NCI-H2171 (cell line): ENCODE results near the gene BMP2.

Source experiments
- DNase-seq: peaks from one replicate; lab custom pipeline; 2025; lab: John Stamatoyannopoulos, UW

BMP2 gene

DNA sequence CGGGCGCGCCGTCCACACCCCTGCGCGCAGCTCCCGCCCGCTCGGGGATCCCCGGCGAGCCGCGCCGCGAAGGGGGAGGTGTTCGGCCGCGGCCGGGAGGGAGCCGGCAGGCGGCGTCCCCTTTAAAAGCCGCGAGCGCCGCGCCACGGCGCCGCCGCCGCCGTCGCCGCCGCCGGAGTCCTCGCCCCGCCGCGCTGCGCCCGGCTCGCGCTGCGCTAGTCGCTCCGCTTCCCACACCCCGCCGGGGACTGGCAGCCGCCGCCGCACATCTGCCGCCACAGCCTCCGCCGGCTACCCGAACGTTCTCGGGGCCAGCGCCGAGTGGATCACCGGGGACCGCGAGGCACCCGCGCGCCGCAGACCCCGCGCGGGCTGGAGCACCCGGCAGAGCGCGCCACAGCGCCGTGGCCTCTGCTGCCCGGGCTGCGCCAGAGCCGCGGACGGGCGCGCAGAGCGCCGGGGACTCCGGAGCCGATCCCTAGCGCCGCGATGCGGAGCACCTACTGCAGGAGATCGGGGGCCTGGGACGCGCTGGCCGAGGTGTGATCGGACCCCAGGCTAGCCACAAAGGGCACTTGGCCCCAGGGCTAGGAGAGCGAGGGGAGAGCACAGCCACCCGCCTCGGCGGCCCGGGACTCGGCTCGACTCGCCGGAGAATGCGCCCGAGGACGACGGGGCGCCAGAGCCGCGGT, at the start of gene BMP2:
Gene BMP2 (plus strand): TSS at position 151 of the 692 bp plus-strand sequence. CDS start 2,441 bp downstream, outside the sequence.
- DNase-seq: peak; percentile 41

DNA sequence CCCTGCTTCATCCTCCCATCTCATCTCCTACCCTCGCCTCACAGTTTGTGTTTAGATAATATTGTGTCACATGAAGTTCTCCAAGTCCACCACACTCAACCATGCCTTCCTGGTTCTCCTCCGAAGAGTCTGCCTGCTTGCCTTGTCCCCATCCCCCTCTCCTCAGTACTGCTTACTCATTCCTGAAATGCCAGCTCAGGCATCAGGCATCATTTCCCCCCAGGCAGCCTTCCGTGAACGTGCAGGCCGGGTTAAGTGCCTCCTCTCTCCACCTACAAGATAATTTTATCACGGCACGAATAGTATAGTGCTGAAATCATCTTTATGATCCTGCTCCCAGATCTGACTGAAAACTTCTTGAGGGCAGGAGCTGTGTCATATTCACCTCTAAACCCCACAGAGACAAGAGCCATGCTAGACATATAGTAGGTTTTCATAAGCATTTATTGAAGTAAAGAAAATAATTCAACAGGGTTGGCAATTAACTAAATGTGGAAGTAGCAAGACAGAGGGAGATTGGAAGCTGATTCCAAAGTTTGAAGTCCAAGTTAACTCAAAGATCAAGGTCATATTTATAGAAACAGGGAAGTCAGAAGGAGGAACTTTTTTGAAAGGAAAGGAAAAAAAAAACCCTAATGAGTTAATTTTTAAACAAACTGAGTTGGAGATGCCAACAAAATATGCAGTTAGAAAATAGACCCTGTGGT, 48.7 kb upstream of the BMP2 start:
- DNase-seq: no peak

DNA sequence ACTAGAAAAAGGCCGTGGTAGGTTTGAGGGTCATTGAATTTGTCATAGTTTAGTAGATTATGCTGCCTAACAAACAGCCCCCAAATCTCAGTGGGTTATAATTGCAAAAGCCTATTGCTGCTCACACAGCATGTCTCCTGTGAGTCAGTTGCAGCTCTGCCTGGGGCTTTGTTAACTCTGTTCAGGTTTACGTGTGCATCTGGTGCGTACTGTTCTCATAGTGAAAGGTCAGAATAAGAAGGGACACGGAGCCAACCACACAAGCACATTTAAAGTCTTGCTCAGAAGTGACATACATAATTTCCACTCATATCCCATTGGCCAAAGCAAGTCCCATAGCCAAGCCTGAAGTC, 48.1 kb upstream of the BMP2 start:
- DNase-seq: no peak

DNA sequence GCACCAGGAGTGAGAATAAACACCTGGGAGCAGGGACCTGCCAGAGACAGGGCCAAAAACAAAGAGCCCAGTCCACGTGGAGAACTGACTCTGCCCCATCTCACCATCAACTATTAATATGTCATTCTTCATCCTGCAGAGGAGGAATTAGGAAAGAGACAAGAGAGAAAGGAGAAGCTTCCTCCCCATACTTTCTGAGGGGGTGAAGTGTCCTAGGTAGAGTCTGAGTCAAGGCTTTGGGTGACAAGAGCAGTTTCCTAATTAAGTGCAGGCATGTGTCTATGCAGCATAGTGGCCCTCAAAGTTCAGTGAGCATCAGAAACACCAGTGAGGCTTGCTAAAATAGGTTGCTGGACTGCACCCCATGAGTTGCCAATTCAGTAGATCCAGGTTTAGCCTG, 40.7 kb upstream of the BMP2 start:
- DNase-seq: no peak

DNA sequence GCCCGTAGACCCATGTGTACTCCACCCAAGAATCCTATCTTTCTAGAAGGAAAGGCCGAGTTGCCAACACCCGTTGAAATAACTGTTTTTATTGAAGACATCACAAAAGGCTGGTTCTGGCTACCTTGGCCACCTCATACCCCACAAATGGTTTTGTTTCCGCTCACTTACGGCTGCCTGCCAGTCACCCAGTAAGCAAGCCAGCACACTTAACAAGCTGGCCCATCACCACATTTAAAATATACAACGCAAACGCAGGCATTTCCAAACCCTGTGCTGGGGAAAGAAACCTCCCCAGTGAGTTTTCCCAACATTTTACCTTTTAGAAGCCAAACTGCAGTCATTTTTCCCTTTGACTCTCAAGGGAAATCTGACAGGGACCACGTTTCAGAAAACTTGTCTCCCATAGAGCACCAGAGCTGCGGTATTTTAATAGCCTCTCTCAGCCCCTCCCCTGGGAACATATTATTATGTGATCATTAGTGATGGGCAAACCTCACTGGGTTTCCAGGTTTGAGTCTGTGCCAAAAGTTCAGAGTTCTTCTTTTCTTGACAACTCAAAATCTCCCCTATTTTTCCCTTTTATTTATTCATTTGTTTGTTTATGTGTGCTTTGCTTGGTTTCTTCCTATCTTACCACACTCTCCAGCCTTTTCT, 36.7 kb upstream of the BMP2 start:
- DNase-seq: no peak

DNA sequence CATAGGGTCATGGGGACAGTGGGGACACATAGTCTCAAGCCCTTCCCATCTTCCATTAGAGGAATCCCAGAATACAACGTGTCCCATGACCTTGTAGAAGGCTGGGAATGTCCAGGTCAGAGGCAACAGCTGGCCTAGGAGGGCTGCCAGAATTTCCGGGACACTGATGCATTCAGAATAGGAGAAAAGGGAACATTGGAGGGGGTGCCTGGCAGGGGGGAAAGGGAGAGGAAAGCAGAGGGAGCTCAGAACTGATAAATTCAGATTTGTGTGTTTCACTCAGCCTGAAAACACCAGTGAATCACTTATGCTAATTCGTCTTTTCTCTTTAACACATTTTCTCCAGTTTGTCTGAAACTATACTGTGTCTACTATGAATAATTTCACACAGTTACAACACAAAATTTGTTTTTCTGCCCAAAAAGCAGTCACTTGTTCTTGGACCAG, 35.5 kb upstream of the BMP2 start:
- DNase-seq: no peak

DNA sequence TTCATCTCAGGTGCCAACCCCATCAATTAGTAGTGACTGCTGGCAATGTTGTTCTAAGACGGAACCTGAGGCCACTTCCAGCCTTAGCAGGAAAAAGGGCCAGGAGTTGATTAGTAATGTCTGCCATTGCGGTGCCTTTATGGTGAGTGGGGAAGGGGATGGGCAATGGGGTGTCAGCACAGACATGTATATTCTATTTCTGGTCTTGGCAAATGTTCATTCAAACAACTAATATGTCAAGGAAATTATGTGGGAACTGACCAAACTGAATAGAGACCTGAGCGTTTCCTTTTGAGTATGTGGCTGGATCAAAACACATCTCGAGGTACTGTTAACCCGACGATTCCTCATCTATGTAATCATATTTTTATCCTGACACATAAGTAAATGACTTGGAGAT, 34.6 kb upstream of the BMP2 start:
- no peak for DNase-seq

DNA sequence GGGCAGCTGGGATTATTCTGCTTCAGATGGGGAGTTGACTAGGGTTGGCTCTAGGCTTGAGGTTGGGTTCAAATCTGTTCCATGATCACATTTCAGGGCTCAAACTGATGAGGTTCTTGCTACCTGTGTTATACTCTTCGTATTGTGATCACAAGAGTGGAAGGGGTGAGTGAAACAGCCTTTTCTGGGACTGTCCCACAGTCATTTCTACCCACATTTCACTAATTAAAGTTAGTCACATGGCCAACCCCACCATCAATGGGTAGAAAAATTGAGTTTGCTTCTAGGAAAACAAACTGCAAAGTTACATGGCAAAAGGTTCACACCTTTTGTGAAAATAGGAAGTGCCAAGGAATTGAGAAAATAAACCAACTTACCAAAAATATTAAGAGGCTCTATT, 33.5 kb upstream of the BMP2 start:
- no peak for DNase-seq

DNA sequence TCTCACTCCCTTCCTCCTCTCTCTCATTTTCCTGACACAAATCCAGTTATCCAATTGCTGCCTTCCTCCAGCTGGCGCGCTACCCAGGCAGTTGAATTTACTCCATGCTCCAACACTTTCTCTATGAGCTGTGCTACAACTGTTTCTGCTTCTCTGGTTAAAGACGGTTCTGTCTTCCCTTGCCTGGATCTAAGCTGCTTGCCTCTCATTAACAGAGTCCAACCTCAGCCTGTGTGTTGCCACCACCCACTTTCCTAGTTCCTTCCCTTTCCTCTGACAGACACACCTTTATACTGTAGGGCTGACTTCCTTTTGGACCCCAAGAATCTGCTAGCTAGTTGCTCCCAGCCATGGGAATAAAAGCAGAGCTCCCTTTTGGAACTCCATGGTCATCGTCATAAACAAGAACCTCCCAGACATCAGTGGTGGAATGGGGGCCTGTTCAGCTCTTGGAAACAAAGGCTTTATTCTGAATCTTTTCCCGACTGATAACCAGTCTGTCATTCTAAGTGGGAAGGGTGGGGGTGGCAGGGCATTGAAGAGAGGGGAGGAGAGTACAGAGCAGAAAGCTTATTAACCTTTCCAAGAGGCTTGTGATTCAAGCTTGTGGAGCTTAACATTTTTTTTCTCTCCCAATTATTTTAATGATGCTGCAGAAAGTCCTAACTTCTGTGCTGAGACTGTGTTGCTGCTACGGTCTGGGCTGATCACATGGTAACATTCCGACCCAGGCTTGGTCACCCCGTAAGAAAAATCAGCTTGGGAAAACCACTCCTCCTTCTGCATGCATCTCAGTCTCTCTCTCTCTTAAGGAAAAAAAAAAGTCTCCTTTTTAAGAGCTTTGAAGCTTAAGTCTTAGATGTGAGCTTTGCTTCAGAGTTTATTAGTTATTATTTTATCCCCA, 31.3 kb upstream of the BMP2 start:
- DNase-seq: no peak

DNA sequence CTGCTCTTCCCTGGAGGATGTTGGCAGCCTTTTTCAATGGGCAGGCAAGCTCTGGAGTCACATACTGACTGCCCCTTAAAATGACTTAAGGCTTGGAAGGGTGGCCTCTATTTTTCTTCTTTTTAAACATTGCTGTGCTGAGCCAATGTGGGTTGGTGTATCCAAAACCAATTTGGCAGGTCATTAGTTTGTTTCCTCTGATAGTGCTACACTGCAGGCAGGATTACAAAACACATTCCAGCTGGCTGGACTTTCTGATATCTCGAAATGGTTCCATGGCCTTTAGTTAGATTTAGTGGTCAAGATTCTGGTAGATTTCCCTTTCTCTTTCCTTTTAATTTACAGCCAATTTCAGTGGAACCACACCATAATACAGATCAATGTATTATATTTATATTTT, 28.1 kb upstream of the BMP2 start:
- no peak for DNase-seq

DNA sequence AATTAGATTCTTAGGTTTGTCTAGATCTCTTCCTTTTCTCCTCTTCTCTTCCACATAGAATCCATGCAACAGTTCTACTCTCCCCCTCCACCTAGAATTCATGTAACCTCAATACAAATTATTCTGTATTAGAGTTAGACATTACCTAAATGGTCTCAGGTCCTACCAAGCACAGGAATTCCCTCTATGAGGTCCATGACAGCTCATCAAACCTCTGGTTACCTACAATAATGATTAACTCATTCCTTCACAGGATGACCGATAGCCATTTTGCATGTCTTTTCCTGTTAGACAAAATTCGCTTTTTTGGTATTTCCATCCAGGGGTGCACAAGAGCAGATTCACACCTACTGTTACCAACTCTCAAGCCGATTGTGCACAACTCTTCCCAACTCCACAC, 27.4 kb upstream of the BMP2 start:
- no peak for DNase-seq

DNA sequence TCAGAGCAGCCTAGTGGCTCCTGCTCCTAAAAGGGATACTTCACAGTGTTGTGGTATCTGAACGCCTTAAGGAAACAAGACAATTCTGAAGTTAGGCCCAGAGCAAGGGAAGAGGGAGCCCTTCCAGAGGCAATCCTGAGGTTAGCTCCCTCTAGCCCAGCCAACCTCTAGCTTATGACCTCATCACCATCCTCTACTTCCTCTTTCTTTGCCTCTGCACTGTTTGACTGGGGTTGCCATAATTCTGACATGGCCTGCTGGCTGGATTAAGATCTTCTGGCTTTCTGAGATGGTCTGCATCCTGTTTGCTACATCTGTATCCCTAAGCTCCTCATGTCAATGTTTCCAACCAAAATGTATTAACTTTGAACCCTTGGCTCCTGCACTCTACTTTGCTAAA, 23.3 kb upstream of the BMP2 start:
- DNase-seq: no peak

DNA sequence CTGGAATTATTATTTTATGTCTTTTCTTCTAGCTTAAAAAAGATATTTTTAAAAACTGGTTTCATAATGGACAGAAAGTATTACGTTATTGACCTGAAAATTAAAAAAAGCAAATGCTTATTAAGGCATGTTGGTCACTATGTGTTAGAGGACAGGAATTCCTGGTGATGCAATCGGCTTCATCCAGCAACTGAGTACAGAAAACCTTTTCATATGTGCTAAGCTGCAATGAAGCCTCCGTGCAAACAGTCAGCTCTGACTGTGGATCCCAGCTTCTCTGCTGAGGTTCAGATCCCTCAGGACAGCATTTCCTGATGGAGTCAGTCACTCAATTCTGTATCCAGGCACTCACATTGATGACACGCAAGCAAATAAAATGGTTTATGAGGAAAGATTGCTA, 22.7 kb upstream of the BMP2 start:
- DNase-seq: no peak

DNA sequence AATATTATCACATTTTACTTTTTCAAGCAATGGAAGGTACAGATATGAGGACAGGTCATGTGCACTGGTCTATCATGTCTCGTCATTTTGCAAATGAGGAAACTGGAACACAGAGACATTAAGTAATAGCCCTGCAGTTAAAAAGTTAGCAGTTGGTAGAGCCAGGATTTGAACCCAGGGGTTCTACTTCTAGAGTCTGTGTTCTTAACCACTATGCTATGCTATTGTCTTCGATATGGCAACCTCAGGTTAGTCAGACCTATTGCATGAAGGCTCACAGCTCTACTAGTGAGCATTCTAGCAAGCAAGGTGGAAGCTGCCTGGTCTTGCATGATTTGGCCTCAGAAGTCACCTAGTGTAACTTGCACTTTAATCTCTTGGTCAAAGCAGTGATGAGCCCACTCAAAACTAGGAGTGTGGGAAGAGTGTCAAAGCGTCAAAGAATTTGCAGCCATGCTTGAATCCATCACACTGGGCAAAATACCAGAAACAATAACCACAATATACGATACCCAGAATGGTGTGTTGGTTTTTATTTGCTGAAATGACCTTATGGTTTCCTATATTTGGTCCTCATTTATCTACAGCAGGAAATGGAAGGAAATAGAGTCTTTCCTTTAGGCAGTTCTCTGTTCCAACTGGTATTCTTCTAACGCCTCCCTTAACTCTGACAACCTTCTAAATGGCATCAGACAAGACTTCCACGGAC, 20.4 kb upstream of the BMP2 start:
- no peak for DNase-seq

DNA sequence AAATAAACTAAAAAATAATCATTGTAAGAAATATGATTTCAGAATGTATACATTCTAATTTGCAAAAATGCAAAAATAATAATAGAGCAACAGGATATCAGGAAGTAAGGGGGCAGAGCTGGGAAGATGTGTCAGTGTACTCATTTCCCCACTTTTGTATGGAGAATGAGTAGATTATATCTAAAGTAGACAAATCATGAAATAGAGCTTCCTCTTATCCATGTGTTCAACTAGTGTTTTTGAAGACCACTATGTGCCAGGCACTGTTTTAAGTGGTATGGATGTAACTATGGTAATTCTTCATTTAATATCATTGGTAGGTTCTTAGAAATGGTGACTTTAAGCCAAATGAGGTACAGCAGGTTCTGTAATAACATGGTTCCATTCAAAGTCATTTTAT, 17.0 kb upstream of the BMP2 start:
- no peak for DNase-seq

DNA sequence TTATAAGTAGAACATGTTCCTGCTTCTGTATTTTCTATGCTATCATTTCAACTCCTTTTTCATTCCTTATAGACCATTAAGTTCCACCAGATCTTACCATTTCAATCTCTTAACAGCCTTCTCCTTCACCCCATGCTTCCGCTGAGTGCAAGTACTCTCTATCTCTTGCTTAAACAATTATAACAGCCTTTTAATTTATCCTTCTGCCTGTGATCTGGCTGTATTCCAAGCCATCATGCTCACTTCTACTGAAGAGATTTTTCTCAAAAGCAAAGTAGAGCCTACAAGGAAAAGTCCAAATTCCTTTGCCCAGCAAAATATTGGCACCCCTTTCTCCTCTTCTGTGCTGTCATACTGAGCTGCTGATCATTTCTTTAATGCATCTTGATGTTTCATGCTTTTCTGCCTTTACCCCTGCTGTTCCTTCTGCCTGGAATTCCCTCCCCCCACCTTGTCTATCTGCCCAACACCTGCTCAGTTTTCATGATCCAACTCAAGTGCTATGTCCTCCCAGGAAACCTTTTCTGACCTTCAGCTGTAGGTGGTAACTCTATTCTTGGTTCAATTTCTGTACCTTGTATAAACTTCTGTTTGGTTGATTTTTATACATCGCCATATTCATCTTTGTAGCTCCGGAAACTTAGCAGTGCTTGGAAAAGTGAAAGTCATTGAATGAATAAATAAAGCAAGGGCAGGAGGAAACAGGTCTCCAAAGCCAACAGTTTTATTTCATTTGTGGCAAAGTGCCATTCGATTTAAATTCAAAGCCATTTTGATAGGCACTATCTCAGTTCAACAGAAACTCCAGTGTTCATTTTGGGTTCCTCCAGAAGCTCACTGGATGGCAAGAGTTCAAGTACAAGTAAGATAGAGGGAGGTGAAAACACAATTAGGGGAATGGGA, 10.5 kb upstream of the BMP2 start:
- DNase-seq: no peak

DNA sequence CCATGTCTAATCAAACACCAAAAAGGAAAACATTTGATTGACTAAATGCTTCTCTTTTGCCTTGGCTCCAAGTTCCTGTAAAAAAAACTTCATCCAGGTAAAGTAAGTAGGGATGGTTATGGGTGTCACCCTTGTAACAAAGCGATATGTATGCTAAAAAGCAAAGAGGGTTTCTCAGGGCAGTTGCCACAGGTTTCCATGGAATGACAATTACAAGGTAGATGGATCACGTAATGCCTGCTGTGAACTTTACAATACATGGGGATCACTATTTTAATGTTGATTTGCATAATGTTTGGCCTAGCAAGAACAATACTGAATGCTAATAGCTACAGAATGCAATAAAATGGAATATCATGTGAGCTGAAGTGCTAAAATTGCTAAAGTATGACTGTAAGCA, 2.9 kb upstream of the BMP2 start:
- no peak for DNase-seq

DNA sequence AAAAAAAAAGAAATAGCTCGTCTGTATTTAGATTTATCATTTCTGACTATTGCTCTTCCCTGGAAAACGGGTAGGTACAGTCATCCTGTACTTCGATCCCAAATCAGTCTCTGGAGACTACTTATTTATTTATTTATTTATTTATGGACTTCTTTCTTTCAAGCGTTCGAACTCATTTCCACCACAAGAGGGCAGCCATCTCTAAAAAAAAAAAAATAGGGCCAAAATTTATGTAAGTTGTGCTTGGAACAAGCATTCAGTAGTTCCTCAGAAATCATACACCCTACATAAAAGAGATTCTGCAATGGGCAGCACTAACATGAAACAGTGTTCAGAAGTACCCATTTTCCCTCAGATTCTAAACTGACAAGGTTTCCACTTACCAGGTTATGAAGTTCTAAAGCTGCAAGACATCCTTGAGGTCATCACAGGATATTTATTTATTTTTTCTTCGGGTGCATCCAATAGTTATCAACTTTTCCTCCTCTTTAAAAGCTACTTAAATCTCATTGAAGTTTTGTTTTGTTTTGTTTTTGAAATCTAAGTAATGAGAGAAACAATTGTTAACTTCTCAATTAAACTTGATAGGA, 1.9 kb upstream of the BMP2 start:
- DNase-seq: peak; percentile 34

DNA sequence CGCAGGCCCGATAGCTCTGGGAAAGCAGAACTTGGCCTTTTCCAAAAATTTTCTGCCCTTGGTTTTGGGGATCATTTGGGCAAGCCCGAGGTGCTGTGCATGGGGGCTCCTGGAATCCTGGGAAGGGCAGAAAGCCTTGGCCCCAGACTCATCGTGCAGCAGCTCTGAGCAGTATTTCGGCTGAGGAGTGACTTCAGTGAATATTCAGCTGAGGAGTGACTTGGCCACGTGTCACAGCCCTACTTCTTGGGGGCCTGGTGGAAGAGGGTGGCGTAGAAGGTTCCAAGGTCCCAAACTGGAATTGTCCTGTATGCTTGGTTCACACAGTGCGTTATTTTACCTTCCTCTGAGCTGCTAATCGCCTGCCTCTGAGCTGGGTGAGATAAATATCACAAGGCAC, 1.1 kb upstream of the BMP2 start:
- DNase-seq: no peak

DNA sequence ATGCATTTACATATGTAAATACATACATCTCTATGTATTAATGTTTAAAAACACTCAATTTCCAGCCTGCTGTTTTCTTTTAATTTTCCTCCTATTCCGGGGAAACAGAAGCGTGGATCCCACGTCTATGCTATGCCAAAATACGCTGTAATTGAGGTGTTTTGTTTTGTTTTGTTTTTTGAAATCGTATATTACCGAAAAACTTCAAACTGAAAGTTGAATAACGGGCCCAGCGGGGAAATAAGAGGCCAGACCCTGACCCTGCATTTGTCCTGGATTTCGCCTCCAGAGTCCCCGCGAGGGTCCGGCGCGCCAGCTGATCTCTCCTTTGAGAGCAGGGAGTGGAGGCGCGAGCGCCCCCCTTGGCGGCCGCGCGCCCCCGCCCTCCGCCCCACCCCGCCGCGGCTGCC, 355 bp upstream of the BMP2 start:
- DNase-seq: no peak
